ENCODE data around the gene HTT. TPM values are rescaled to one million over a fixed set of nuclear protein-coding genes. Genes with fewer than 3 reads are reported as not detected.

The HTT gene
- total RNA-seq, 4 donors from 2014 or later: 50.1 to 192 (median 81.0) TPM

DNA sequence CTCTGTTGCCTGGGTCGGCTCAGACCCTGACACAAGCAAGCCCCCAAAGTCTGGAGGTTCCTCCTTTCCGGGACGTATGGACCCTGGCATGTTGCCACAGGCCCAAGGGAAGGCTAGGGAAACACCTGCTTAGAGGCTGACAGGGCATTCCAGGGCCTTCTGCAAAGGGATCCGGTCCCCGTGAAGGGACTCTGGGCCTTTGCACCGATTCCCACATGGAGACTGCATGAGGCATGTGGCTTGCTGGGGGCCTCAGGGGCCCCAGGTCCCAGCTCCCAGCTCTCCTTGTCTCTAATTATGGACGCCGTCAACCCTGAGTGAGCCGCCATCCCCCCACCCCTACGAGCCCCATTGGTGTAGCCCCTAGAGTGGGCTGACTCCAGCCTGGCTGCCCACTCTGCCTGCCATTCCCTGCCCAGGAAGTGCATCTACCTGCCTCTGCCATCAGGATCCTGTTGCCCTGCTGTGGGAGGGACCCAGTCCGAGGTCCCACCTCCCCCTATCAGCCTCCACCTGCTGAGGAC, 214.2 kb downstream of the HTT start:
- Histone ChIP-seq H3K36me3 (no peaks in the 10 kb centered on the region), H3K9me3 (no peaks in the 10 kb centered on the region), H3K27ac (no peak overlapping the region), H3K4me3 (no peak overlapping the region), H3K27me3 (peaks cover 36% of the 10 kb centered on the region), H3K4me1 (peaks cover 43% of the 10 kb centered on the region)
- TF ChIP-seq POLR2A (IDR thresholded peaks at IDR 0.05) (no peak), EP300 (IDR thresholded peaks at IDR 0.05) (no peak), CTCF (IDR thresholded peaks at IDR 0.05) (no peak), POLR2AphosphoS5 (IDR thresholded peaks at IDR 0.05) (no peak)
- peak; percentile 56 to 65 for DNase-seq (ENCODE audit: low spot score in 2 of 2)
- WGBS: 45% methylated on average over 4 of the region's 11 CpGs

DNA sequence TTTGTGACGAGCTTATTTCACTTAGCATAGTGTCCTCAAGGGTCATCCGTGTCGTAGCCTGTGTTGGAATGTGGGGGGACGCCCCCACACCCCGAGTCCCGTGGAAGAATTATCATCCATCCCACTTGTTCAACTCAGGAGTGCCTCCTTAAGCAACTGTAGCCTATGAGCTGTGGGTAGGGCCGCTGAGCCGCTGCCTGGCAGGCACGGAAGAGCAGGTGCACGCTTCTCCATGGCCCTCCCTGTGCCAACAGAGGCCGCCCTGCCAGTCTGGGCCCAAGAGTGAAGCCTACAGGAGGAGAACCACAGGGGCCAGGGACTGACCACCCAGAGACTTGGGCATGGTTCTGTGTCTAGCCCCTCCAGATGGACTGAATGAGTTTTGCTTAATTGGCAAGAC, 216.0 kb downstream of the HTT start:
- no peak for TF ChIP-seq POLR2A (IDR thresholded peaks at IDR 0.05)
- TF ChIP-seq EP300 (IDR thresholded peaks at IDR 0.05): no peak
- no peak for TF ChIP-seq POLR2AphosphoS5 (IDR thresholded peaks at IDR 0.05)
- no peak for TF ChIP-seq CTCF (IDR thresholded peaks at IDR 0.05)
- Histone ChIP-seq H3K4me3 (no peak overlapping the region), H3K27me3 (peaks cover 24% of the 10 kb centered on the region), H3K27ac (no peak overlapping the region), H3K36me3 (no peaks in the 10 kb centered on the region), H3K4me1 (peaks cover 53% of the 10 kb centered on the region), H3K9me3 (no peaks in the 10 kb centered on the region)
- 76% methylated on average over 10 of the region's 11 CpGs for WGBS
- peak; percentile 54 to 67 for DNase-seq (ENCODE audit: low spot score in 2 of 2)

DNA sequence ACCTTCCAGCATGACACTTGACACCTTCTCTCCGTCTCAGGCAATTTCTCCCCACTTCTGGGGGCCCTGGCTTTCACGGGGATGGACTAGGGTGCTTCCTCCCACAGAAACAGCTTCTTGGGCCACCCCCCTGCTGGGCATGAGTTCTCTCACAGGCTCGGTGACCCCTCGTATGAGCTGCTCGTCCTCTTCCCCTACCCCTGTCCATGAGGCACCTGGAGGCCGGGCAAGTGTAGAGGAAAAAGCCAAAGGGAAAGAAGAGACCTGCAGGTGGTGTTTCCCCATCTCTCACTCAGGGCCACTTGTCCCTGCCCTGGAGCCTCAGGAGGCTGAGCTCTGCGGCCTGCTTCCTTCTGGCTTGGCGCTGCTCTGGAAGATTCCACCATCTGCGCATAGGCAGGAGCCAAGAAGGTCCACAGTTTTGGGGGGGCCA, 216.4 kb downstream of the HTT start:
- TF ChIP-seq EP300 (IDR thresholded peaks at IDR 0.05): no peak
- no peak for TF ChIP-seq CTCF (IDR thresholded peaks at IDR 0.05)
- TF ChIP-seq POLR2A (IDR thresholded peaks at IDR 0.05): no peak
- no peak for TF ChIP-seq POLR2AphosphoS5 (IDR thresholded peaks at IDR 0.05)
- 81% methylated on average over 9 of the region's 9 CpGs for WGBS
- no peak overlapping the region for H3K27ac ChIP-seq

GRCh38 chr4:3291411-3291968, 217.0 kb downstream of the HTT start:
- Histone ChIP-seq H3K9me3 (no peaks in the 10 kb centered on the region), H3K4me1 (peaks cover 43% of the 10 kb centered on the region), H3K36me3 (no peaks in the 10 kb centered on the region), H3K27me3 (peaks cover 15% of the 10 kb centered on the region), H3K4me3 (peak overlapping the region; percentile 95), H3K27ac (peak overlapping the region; percentile 96)
- TF ChIP-seq CTCF (IDR thresholded peaks at IDR 0.05) (no peak), EP300 (IDR thresholded peaks at IDR 0.05) (no peak), POLR2A (IDR thresholded peaks at IDR 0.05) (no peak), POLR2AphosphoS5 (IDR thresholded peaks at IDR 0.05) (no peak)
- WGBS: 43% methylated on average over 24 of the region's 24 CpGs
- DNase-seq (ENCODE audit: low spot score in 2 of 2): no peak

More for the DNA sequence above, 216.4 kb downstream of the HTT start:
- no peaks in the 10 kb centered on the region for H3K36me3 ChIP-seq
- peak overlapping the region; percentile 95 for H3K4me3 ChIP-seq
- peaks cover 20% of the 10 kb centered on the region for H3K27me3 ChIP-seq
- peaks cover 49% of the 10 kb centered on the region for H3K4me1 ChIP-seq
- H3K9me3 ChIP-seq: no peaks in the 10 kb centered on the region
- peak in 1 of 2 donors; percentile 63 for DNase-seq (ENCODE audit: low spot score in 2 of 2)

DNA sequence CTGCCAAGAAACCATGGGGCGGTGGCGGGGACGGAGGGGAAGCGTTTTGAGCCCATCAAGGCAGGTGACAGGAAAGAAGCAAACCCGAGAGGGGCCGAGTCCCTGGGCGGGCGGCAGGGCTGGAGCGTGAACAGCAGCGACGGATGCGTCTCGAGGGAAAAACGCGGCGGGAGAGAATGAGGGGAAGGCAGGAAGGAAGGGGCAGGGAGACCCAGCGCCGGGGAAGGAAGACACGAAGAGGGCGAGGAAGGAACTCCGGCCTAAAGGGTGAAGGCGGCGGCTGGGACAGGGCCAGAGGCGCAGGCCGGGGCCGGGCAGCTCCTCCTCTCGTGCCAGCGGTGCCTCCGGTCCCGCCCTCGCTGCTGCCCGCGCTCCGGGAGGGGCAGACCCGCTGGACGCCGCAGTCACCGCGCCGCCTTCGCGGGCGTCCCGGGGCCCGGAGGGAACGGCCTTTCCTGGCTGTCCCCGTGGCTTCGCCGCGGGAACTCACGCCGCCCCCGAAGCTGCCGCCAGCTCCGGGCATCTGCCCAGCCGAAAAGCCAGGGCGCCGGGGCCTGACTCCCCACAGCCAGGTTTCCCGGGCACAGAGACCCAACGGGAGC, 217.6 kb downstream of the HTT start:
- peak overlapping the region; percentile 95 for H3K4me3 ChIP-seq
- under 1% methylated on average over 29 of the region's 60 CpGs for WGBS
- H3K4me1 ChIP-seq: peaks cover 37% of the 10 kb centered on the region
- H3K27ac ChIP-seq: peak overlapping the region; percentile 96
- H3K27me3 ChIP-seq: peaks cover 11% of the 10 kb centered on the region
- H3K36me3 ChIP-seq: no peaks in the 10 kb centered on the region
- H3K9me3 ChIP-seq: no peaks in the 10 kb centered on the region
- peak; percentile 83 for DNase-seq (ENCODE audit: low spot score in 2 of 2)
- TF ChIP-seq POLR2AphosphoS5 (IDR thresholded peaks at IDR 0.05) (no peak), POLR2A (IDR thresholded peaks at IDR 0.05) (no peak), CTCF (IDR thresholded peaks at IDR 0.05) (no peak), EP300 (IDR thresholded peaks at IDR 0.05) (no peak)

All from suprapubic skin (tissue), 4 donors.